SU-DHL-6 (cell line): ENCODE data around the gene GAGE12E.
"Not testable (repeated sequence)": the region's sequence is repeated elsewhere in the genome, so short reads cannot be mapped to it uniquely, and the experiment has no call there.

Experiments used
- EZH2phosphoT487 ChIP-seq: fragments of 200-600 bp; sonication (generic), shearing (Covaris generic); conservative IDR thresholded peaks from 2 replicates; pipeline ENCODE4 v1.6.1; 2018; ENCODE audit warnings: mild to moderate bottlenecking, antibody characterized with exemption, low read length, moderate library complexity, mixed read lengths
- TF ChIP-seq, protein P1 (sequence below): fragments of 200-600 bp; sonication (generic); IDR thresholded peaks from one replicate; pipeline ENCODE4 v1.5.1; 2017; ENCODE audit warnings: antibody characterized with exemption, mild to moderate bottlenecking, low read length, moderate library complexity; ENCODE audit not compliant: insufficient read depth, poor library complexity, severe bottlenecking

DNA sequence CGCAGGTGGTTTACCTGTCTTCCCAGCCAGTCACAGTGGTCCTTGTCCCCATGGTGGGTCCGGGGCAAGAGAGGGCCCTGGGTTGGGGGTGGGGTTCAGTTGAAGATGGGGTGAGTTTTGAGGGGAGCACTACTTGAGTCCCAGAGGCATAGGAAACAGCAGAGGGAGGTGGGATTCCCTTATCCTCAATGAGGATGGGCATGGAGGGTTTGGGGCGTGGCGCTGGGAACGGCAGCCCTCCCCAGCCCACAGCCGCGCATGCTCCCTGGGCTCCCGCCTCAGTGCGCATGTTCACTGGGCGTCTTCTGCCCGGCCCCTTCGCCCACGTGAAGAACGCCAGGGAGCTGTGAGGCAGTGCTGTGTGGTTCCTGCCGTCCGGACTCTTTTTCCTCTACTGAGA is 9.7 kb upstream of the GAGE12E start, which contains the start of gene GAGE12D:
- TF ChIP-seq, protein P1, sequence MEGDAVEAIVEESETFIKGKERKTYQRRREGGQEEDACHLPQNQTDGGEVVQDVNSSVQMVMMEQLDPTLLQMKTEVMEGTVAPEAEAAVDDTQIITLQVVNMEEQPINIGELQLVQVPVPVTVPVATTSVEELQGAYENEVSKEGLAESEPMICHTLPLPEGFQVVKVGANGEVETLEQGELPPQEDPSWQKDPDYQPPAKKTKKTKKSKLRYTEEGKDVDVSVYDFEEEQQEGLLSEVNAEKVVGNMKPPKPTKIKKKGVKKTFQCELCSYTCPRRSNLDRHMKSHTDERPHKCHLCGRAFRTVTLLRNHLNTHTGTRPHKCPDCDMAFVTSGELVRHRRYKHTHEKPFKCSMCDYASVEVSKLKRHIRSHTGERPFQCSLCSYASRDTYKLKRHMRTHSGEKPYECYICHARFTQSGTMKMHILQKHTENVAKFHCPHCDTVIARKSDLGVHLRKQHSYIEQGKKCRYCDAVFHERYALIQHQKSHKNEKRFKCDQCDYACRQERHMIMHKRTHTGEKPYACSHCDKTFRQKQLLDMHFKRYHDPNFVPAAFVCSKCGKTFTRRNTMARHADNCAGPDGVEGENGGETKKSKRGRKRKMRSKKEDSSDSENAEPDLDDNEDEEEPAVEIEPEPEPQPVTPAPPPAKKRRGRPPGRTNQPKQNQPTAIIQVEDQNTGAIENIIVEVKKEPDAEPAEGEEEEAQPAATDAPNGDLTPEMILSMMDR, result not testable (repeated sequence)
- not testable (repeated sequence) for TF ChIP-seq EZH2phosphoT487
